Measurements from ENCODE around the gene XYLB.

- no peak for TF ChIP-seq POLR2A (IDR thresholded peaks at IDR 0.05; ENCODE audit: low read depth, low read length)
- no peak for TF ChIP-seq POLR2AphosphoS5 (IDR thresholded peaks at IDR 0.05; ENCODE audit: low read depth, low read length)
- TF ChIP-seq TAF1 (IDR thresholded peaks at IDR 0.05; ENCODE audit: low read depth, low read length): peak; percentile 49; the same call in 1 of the 2 replicates
Observed at GRCh38 chr3:38453075-38453912, 106.7 kb downstream of the XYLB start, which contains the start of gene ACVR2B.

All from GM12891 (cell line).